ENCODE results near the gene FBXO38.

FBXO38 gene

DNA sequence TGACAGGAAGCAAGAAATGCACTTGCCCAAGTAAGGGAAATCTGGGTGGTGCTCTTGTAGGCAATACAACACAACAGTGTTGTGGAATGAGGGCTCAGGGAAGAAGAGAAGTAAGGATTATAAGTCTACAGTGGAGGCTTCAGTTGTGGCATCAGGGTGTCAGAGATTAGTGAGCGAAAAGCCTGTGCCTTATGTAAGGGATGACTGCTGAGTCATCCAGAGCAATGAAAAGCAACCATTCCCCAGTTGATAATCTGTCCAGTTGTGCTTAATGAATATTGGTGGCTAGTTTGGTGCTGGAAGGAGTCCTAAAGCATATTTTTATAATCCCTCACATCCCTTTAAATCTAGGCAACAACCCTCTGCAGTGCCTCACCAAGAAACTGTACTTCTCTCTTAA, 42.0 kb downstream of the FBXO38 start:
- Histone ChIP-seq H3K4me3 (ENCODE audit: low read depth, low read length) (no peak overlapping the region), H3K4me1 (no peaks in the 10 kb centered on the region), H2AFZ (no peak overlapping the region), H3K36me3 (ENCODE audit: control insufficient read depth, insufficient read depth, low read length) (no peaks in the 10 kb centered on the region), H3K9me3 (ENCODE audit: control insufficient read depth, low read length) (no peaks in the 10 kb centered on the region), H3K27me3 (ENCODE audit: control insufficient read depth, insufficient read depth, low read length) (no peaks in the 10 kb centered on the region), H3K27ac (no peak overlapping the region), H3K79me2 (no peaks in the 10 kb centered on the region), H3K4me2 (ENCODE audit: low read length) (no peak overlapping the region), H3K9ac (no peak overlapping the region)
- TF ChIP-seq, protein P1, sequence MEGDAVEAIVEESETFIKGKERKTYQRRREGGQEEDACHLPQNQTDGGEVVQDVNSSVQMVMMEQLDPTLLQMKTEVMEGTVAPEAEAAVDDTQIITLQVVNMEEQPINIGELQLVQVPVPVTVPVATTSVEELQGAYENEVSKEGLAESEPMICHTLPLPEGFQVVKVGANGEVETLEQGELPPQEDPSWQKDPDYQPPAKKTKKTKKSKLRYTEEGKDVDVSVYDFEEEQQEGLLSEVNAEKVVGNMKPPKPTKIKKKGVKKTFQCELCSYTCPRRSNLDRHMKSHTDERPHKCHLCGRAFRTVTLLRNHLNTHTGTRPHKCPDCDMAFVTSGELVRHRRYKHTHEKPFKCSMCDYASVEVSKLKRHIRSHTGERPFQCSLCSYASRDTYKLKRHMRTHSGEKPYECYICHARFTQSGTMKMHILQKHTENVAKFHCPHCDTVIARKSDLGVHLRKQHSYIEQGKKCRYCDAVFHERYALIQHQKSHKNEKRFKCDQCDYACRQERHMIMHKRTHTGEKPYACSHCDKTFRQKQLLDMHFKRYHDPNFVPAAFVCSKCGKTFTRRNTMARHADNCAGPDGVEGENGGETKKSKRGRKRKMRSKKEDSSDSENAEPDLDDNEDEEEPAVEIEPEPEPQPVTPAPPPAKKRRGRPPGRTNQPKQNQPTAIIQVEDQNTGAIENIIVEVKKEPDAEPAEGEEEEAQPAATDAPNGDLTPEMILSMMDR (IDR thresholded peaks at IDR 0.05) = no peak

DNA sequence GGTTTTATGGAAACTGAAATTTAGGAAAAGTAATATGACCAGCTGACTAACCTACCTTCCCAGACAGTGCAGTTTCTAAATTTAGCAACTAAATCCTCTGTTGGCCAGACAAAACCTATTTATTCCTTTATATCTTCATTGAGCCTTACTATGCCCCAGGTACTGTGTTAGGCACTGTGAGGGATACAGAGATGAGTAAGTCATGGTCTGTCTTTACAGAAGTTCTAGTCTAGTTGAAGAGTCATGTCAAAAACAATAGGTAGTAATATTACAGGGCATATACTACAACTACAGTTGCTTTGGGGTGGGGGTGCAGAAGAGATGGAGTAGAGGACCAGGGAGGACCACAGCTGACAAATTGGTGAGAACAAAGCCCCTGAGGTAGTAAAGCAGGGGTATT, 42.8 kb downstream of the FBXO38 start:
- no peak overlapping the region for H3K9ac ChIP-seq
- H3K27me3 ChIP-seq (ENCODE audit: control insufficient read depth, insufficient read depth, low read length) = no peaks in the 10 kb centered on the region
- no peaks in the 10 kb centered on the region for H3K79me2 ChIP-seq
- H3K4me3 ChIP-seq (ENCODE audit: low read depth, low read length) = no peak overlapping the region
- TF ChIP-seq, protein P1 (IDR thresholded peaks at IDR 0.05) = no peak
- no peak overlapping the region for H3K4me2 ChIP-seq (ENCODE audit: low read length)
- H3K36me3 ChIP-seq (ENCODE audit: control insufficient read depth, insufficient read depth, low read length) = no peaks in the 10 kb centered on the region
- no peaks in the 10 kb centered on the region for H3K9me3 ChIP-seq (ENCODE audit: control insufficient read depth, low read length)
- no peaks in the 10 kb centered on the region for H3K4me1 ChIP-seq
- no peak overlapping the region for H3K27ac ChIP-seq
- no peak overlapping the region for H2AFZ ChIP-seq

DNA sequence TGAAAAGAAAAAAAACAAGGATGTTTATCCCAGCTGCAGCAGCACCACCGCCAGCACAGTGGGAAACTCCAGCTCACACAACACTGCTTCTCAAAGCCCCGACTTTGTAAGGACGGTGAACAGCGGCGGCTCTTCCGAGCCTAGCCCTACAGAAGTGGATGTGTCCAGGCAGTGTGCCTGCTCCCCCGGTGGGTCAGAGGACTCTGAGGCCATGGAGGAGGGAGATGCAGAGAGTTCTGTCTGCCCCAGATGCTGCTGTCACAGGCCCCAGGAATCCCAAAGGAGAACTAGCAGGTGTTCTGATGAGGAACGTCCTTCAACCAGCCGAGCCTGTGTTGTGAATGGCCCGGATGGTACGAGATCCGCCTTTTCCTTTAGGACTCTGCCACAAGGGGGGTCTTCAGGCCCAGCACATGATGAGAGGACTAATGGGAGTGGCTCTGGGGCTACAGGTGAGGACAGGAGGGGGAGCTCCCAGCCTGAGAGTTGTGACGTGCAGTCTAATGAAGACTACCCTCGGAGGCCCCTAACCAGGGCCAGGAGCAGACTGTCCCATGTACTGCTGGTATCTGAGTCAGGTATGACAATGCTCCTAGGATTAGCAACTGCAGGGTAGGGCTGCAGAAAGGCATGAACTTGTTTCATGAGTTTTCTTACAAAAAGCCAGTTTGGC, 43.7 kb downstream of the FBXO38 start:
- Histone ChIP-seq H3K79me2 (no peaks in the 10 kb centered on the region), H3K27ac (no peak overlapping the region), H3K4me3 (ENCODE audit: low read depth, low read length) (no peak overlapping the region), H2AFZ (no peak overlapping the region), H3K36me3 (ENCODE audit: control insufficient read depth, insufficient read depth, low read length) (no peaks in the 10 kb centered on the region), H3K4me1 (no peaks in the 10 kb centered on the region), H3K9ac (no peak overlapping the region), H3K27me3 (ENCODE audit: control insufficient read depth, insufficient read depth, low read length) (no peaks in the 10 kb centered on the region), H3K9me3 (ENCODE audit: control insufficient read depth, low read length) (no peaks in the 10 kb centered on the region), H3K4me2 (ENCODE audit: low read length) (no peak overlapping the region)
- TF ChIP-seq, protein P1 (IDR thresholded peaks at IDR 0.05) = no peak

DNA sequence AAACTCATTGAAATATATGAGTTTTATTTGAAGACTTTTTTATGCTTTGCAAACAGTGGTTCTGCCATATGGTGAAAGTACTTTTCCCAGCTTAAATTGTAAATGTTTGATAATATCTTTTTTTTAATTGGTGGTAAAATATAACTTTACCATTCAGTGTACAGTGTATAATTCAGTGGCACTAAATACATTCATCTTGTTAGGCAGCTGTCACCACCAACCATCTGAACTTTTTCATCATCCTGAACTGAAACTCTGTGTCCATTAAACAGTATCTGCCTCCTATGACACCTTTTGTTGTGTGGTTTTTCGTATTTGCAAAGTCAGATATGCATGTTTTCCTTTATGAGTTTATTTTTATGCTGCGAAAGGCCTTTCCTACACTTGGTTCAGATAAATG, 45.1 kb downstream of the FBXO38 start:
- H2AFZ ChIP-seq = no peak overlapping the region
- no peaks in the 10 kb centered on the region for H3K36me3 ChIP-seq (ENCODE audit: control insufficient read depth, insufficient read depth, low read length)
- no peaks in the 10 kb centered on the region for H3K79me2 ChIP-seq
- H3K4me2 ChIP-seq (ENCODE audit: low read length) = no peak overlapping the region
- no peaks in the 10 kb centered on the region for H3K9me3 ChIP-seq (ENCODE audit: control insufficient read depth, low read length)
- H3K27ac ChIP-seq = no peak overlapping the region
- H3K9ac ChIP-seq = no peak overlapping the region
- H3K27me3 ChIP-seq (ENCODE audit: control insufficient read depth, insufficient read depth, low read length) = no peaks in the 10 kb centered on the region
- TF ChIP-seq, protein P1 (IDR thresholded peaks at IDR 0.05) = no peak
- H3K4me3 ChIP-seq (ENCODE audit: low read depth, low read length) = no peak overlapping the region
- H3K4me1 ChIP-seq = no peaks in the 10 kb centered on the region

DNA sequence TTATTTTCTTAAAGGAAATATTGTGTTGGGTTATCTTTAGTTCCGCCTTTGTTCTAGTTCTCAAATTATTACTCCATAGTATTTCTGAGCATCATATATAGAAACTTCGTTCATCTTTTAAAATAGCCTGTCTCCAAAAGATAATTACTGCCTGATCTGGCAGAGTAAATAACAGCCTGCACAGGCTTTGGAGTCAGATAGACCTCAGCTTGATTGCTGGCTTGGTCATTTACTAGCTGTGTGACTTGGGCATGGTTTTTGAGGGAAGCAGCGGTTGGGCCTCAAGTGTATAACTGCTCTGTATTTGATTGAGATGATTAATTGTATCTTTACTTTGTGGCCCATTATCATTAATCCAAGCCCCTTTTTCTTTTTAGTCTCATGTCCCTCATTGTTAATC, 50.1 kb downstream of the FBXO38 start:
- Histone ChIP-seq H3K36me3 (ENCODE audit: control insufficient read depth, insufficient read depth, low read length) (no peaks in the 10 kb centered on the region), H3K4me2 (ENCODE audit: low read length) (no peak overlapping the region), H3K4me3 (ENCODE audit: low read depth, low read length) (no peak overlapping the region)

More for the DNA sequence above, 50.1 kb downstream of the FBXO38 start:
- H3K27ac ChIP-seq = no peak overlapping the region
- no peaks in the 10 kb centered on the region for H3K79me2 ChIP-seq
- no peak overlapping the region for H2AFZ ChIP-seq
- H3K9me3 ChIP-seq (ENCODE audit: control insufficient read depth, low read length) = no peaks in the 10 kb centered on the region
- H3K27me3 ChIP-seq (ENCODE audit: control insufficient read depth, insufficient read depth, low read length) = no peaks in the 10 kb centered on the region
- TF ChIP-seq, protein P1 (IDR thresholded peaks at IDR 0.05) = no peak
- H3K4me1 ChIP-seq = no peaks in the 10 kb centered on the region
- H3K9ac ChIP-seq = no peak overlapping the region
